GM21717 (cell line): ENCODE results near the gene CAPN11.

Experiments used
- ATAC-seq: cut with Tn5 transposase; IDR thresholded peaks from one replicate; pipeline ENCODE4 v1.9.1; 2021; ENCODE audit warnings: mild to moderate bottlenecking, moderate library complexity; ENCODE audit not compliant: unreplicated experiment

The CAPN11 gene

GRCh38 chr6:44202972-44203750 lies 44.5 kb downstream of the CAPN11 start:
- no peak for ATAC-seq

- no peak for ATAC-seq
Observed at GRCh38 chr6:44203955-44204354, 45.3 kb downstream of the CAPN11 start.

GRCh38 chr6:44207966-44208365 lies 49.3 kb downstream of the CAPN11 start:
- ATAC-seq, result no peak

- ATAC-seq, result no peak
Observed at GRCh38 chr6:44211284-44211683, 52.7 kb downstream of the CAPN11 start.

GRCh38 chr6:44214307-44214706 lies 55.7 kb downstream of the CAPN11 start:
- no peak for ATAC-seq

GRCh38 chr6:44216677-44217331 lies 58.2 kb downstream of the CAPN11 start, which contains the start of gene MYMX:
Gene MYMX (plus strand): TSS chr6:44216926. CDS start chr6:44217472, 546 bp downstream.
- no peak for ATAC-seq

- no peak for ATAC-seq
Observed at GRCh38 chr6:44217332-44218143, 58.9 kb downstream of the CAPN11 start.

- ATAC-seq, result no peak
Observed at GRCh38 chr6:44219053-44219814, 60.6 kb downstream of the CAPN11 start.

GRCh38 chr6:44219815-44220784 lies 61.5 kb downstream of the CAPN11 start:
- ATAC-seq, result no peak

- no peak for ATAC-seq
Observed at GRCh38 chr6:44220913-44221290, 62.3 kb downstream of the CAPN11 start.

GRCh38 chr6:44221291-44221960 lies 62.8 kb downstream of the CAPN11 start:
- ATAC-seq, result peak; percentile 41

GRCh38 chr6:44221961-44222335 lies 63.3 kb downstream of the CAPN11 start:
- no peak for ATAC-seq

- ATAC-seq, result no peak
Observed at GRCh38 chr6:44222486-44223318, 64.1 kb downstream of the CAPN11 start.

GRCh38 chr6:44223319-44224028 lies 64.9 kb downstream of the CAPN11 start, which contains the start of gene SLC29A1:
Gene SLC29A1 (plus strand): TSS chr6:44223595. CDS start chr6:44227314, 3,719 bp downstream.
- peak; percentile 38 for ATAC-seq

- ATAC-seq, result no peak
Observed at GRCh38 chr6:44224029-44224964, 65.7 kb downstream of the CAPN11 start.

GRCh38 chr6:44224965-44225305 lies 66.3 kb downstream of the CAPN11 start:
- ATAC-seq, result no peak
